HG02970 (cell line): ENCODE data around the gene MYRF.

Experiments used
- ATAC-seq: cut with Tn5 transposase; IDR thresholded peaks from one replicate; pipeline ENCODE4 v1.9.1; 2021; ENCODE audit warnings: mild to moderate bottlenecking, moderate library complexity, moderate number of reproducible peaks; ENCODE audit not compliant: unreplicated experiment, low FRiP score

Gene MYRF

GRCh38 chr11:61737636-61738386 lies 14.6 kb upstream of the MYRF start:
- ATAC-seq: no peak

- ATAC-seq: no peak
Measured at GRCh38 chr11:61738776-61739175, 13.7 kb upstream of the MYRF start.

DNA sequence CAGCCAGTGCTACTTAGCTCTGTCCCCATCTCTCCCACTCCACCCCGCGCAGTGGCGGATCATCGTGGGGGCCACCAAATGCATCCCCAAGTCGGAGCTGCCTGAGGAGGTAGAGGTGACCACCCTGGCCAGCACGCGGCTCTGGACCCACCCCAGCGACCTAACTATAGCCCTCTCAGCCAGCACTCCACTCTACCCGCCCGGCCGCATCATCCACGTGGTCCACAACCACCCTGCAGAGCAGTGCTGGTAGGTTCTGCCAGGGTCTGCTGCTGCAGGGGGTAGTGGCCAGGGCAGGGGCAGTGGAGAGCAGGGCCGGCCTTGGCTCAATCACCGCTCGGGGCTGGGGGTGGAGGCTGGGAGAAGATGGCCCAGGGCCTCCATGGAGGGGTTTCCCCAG lies 13.0 kb upstream of the MYRF start:
- ATAC-seq: no peak

DNA sequence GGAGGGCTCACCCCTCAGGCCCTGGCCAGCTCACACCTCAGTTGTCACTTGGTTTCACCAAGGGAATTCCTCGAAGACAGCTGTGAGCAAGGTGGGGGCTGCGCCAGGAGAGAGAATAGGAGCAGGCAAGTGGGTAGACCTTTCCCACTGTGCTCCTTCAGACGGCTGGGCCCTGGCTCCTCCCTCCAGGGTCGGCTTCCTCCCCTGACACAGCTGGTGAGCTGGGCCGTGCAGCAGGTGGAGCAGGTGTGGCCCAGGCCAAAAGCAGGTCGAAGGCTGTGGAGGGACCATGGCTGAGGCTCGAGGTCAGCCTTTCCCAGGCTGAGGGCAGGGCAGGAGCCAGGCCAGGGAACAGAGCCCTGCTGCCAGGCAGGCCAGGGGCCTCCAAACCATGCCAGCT lies 12.5 kb upstream of the MYRF start:
- no peak for ATAC-seq

GRCh38 chr11:61742391-61742790 lies 10.0 kb upstream of the MYRF start:
- no peak for ATAC-seq

- ATAC-seq: no peak
Measured at GRCh38 chr11:61743486-61744095, 8.8 kb upstream of the MYRF start.

- ATAC-seq: no peak
Measured at GRCh38 chr11:61744181-61744580, 8.3 kb upstream of the MYRF start.

GRCh38 chr11:61744609-61745156 lies 7.8 kb upstream of the MYRF start:
- ATAC-seq: no peak

- ATAC-seq: no peak
Measured at GRCh38 chr11:61745781-61746441, 6.5 kb upstream of the MYRF start.

DNA sequence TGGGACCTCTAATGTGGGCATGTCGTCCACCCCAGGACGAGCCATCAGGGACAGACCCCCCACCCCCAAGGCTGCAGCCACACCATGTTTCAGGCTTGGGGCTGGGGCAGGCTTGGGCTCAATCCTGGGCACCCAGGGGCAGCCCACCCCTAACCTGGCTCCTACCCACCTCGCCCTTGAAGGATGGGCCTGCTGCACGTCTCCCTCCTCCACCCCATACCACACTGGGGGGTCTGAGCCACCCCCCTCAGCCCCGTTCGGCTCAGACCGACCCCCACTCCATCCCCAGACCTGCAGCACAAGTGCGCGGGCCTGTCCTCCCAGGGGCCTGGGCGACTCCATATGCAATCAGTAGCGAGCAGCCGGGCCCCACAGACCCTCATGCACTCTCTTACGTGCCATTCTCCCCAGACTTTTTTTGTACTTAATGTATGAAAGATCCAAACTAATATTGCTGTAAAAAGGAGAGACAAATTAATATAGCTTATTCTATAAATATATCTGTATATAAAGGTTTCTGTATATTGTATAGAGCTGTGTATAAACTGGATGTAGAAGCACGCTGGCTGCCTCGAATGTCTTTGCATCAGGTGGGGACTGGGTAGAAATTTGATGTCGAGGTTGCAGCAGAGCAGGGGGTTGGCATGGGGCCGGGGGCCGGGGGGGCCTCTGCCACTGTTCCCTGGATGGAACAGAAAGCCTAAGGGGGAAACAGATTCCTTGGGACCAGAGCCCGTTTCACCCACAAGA lies 5.8 kb upstream of the MYRF start:
- no peak for ATAC-seq

GRCh38 chr11:61747192-61747966 lies 5.1 kb upstream of the MYRF start:
- no peak for ATAC-seq

DNA sequence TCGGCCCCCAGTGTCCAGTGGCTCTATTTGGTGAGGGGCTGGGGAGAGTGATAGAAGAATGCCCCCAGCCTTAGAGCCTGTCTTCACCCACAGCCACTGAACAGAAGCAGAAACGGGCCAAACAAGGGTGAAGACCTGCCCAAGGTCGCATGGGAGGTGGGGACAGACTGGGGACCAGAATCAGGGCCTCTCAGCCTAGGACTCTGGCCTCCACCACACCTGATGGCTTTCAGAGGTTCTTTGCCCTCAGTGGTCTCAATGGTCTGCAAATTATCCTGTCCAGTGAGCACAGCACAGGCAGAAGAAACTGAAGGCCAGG lies 4.5 kb upstream of the MYRF start:
- ATAC-seq: no peak

- ATAC-seq: no peak
Measured at GRCh38 chr11:61749591-61750217, 2.7 kb upstream of the MYRF start.

- ATAC-seq: no peak
Measured at GRCh38 chr11:61750631-61751273, 1.7 kb upstream of the MYRF start.

DNA sequence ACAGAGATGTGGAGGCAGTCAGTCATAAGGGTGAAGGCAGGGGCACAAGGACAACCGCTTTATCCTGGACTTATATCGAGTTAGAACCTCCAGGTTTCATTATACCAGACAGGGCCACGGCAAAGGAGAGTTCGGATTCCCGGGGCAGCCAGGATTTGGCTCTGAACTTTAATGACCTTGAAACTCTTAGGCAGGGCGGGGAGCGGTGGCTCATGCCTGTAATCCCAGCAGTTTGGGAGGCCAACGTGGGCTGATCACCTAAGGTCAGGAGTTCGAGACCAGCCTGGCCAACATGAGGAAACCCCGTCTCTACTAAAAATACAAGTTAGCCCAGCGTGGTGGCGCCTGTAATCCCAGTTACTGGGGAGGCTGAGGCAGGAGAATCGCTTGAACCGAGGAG lies 1.1 kb upstream of the MYRF start:
- ATAC-seq: no peak

GRCh38 chr11:61752925-61753521 lies 587 bp downstream of the MYRF start:
- no peak for ATAC-seq

DNA sequence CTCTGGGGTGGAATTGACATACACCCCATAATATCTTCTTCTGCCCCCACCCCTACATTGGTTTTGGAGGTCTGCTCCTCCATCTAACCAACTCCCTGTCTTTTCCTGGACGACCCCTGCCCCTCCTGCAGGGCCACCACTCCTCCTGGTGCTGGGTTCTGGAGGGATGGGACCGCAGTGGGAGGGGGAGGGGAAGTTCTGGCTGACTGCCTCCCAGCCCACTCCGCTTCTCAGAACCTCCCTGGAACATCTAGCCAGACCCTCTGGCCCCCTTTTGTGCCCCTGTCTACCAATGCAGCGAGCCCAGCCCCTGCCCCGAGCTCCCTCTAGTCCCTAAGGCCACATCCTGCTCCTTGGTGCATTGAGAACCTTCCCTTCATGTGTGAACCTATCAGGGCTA lies 1.2 kb downstream of the MYRF start:
- no peak for ATAC-seq

- no peak for ATAC-seq
Measured at GRCh38 chr11:61754534-61755482, 2.4 kb downstream of the MYRF start.
